SH-SY5Y (cell line): ENCODE data around the gene RSF1.

ENCODE experiments used
- GATA2 ChIP-seq: IDR thresholded peaks from 2 replicates; pipeline ENCODE4 v1.6.1; 2011; ENCODE audit warnings: mild to moderate bottlenecking, low read depth, low read length
- GATA3 ChIP-seq: IDR thresholded peaks from 2 replicates; pipeline ENCODE4 v1.6.1; 2011; ENCODE audit warnings: low read depth, mild to moderate bottlenecking, low read length, moderate library complexity

DNA sequence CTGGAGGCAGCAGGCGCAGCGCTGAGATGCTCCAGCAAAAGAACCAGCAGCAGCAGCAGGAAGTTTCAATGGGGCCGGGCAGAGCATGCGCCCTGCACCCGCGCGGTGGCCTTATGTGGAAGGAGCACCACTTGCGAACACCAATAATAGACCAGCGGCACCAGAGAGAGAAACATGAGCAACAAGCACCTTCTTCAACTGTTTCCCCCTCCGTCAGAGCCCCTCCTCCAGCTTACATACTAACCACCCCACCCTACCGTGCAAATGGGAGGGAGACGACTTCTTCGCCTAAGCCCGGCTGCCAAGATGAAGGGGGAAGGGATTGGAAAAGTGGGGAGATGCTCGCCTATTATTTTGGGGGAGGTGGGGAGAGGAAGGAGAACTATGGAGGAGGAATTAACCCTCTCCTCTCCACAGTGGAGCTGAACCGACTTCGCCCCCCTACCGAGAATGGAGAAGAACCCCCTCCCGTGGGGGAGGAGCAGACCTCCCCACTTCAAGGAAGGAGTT lies 1.1 kb downstream of the RSF1 start:
- TF ChIP-seq GATA3 = no peak
- no peak for TF ChIP-seq GATA2
